ENCODE measurements around the gene ZBTB20.

The ZBTB20 gene

GRCh38 chr3:114519415-114519814 is 627.7 kb downstream of the ZBTB20 start:
- DNase-seq (ENCODE audit: low spot score), result peak; percentile 9
- TF ChIP-seq, protein P1, sequence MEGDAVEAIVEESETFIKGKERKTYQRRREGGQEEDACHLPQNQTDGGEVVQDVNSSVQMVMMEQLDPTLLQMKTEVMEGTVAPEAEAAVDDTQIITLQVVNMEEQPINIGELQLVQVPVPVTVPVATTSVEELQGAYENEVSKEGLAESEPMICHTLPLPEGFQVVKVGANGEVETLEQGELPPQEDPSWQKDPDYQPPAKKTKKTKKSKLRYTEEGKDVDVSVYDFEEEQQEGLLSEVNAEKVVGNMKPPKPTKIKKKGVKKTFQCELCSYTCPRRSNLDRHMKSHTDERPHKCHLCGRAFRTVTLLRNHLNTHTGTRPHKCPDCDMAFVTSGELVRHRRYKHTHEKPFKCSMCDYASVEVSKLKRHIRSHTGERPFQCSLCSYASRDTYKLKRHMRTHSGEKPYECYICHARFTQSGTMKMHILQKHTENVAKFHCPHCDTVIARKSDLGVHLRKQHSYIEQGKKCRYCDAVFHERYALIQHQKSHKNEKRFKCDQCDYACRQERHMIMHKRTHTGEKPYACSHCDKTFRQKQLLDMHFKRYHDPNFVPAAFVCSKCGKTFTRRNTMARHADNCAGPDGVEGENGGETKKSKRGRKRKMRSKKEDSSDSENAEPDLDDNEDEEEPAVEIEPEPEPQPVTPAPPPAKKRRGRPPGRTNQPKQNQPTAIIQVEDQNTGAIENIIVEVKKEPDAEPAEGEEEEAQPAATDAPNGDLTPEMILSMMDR (IDR thresholded peaks at IDR 0.05; ENCODE audit: extremely low read depth, missing control alignments), result no peak

DNA sequence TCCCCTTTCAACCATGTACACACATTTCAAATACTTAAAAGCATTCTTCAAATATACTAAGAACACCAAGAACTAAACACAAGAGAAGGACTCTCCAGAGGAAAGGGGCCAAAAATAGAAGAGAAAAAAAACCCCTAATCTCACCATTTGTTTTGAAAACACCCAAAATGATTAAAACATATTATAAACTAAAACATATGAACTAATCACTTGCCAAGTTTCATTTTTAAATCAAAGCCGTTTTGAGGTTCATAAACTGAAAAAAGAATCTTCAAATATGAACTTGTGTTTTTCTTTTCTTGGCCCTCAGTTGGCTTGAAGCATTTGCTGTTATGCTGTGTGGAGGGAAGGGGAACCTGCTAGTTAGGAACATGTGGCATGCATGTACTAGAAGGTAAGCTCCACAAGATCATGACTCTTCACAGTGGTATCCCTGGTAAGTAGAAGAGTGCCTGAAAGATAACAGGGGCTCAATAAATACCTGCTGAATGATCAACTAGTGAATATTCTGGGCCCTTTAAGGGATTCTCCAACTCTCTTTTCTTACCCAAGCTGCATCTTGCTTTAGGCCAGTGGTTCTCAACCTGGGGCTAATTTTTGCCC is 628.8 kb downstream of the ZBTB20 start:
- TF ChIP-seq, protein P1 (IDR thresholded peaks at IDR 0.05; ENCODE audit: extremely low read depth, missing control alignments), result no peak
- DNase-seq (ENCODE audit: low spot score), result no peak

- DNase-seq (ENCODE audit: low spot score), result no peak
- TF ChIP-seq, protein P1 (IDR thresholded peaks at IDR 0.05; ENCODE audit: extremely low read depth, missing control alignments), result no peak
Measured at GRCh38 chr3:114510201-114510600, 636.9 kb downstream of the ZBTB20 start.

DNA sequence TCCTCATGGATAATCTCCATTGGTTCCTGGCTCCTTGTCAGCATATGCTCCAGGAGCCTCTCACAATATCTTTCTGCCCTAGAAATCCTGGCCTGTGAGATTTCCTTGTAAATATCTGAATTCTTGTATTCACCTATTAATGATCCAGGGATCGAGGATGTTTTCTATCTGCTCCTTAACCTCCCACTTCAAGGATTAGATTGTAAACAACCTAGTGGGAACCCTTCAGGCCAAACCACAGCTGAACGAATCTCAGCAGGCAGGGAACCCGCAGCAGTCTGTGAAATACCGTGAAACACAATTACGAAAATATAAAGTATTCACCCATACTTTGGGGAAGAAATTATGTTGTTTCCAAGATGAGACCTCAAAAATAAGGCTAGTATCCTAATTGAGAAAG is 637.3 kb downstream of the ZBTB20 start:
- TF ChIP-seq, protein P1 (IDR thresholded peaks at IDR 0.05; ENCODE audit: extremely low read depth, missing control alignments), result no peak
- DNase-seq (ENCODE audit: low spot score), result no peak

DNA sequence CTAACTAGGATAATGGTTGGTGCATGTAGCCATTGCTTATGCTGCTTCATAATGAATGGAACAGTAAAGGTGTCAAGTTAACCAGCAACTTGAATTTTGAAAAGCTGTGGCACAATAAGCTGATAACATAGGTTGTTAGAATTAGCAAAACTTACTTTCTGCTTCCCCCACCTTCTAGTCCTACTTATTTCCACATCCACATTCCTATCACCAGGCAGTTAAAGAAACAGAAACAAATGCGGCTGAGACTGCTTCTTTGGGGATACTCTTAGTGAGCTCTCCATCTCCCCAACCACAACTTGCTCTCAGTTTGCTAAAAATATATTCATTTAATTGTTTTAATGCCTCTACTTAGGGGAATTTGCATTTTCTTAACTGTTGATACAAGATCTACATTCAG is 638.1 kb downstream of the ZBTB20 start:
- DNase-seq (ENCODE audit: low spot score), result no peak
- TF ChIP-seq, protein P1 (IDR thresholded peaks at IDR 0.05; ENCODE audit: extremely low read depth, missing control alignments), result no peak

DNA sequence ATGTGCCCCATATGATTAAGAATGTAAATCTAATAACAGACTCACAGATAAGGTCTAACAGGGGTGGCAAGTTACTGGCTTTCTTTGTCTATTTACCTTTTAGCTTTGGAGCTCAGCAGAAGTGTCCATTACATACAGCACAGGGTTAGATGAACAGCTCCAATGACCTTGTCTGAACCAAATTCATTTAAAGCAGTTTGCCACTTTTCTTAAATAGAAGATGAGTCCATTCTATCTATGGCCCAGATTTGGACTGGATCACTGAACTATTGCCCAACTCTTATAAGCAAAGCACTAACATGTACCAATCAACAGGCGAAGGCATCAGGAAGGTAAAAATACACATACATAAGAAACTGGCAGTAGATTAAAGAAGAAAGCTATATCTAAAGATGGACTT is 638.9 kb downstream of the ZBTB20 start:
- TF ChIP-seq, protein P1 (IDR thresholded peaks at IDR 0.05; ENCODE audit: extremely low read depth, missing control alignments), result no peak
- no peak for DNase-seq (ENCODE audit: low spot score)

GRCh38 chr3:114506591-114507300 is 640.3 kb downstream of the ZBTB20 start:
- TF ChIP-seq, protein P1 (IDR thresholded peaks at IDR 0.05; ENCODE audit: extremely low read depth, missing control alignments), result no peak
- no peak for DNase-seq (ENCODE audit: low spot score)

Data from GM20000 (cell line).